Measurements from ENCODE around the gene MTHFD2.

The MTHFD2 gene

DNA sequence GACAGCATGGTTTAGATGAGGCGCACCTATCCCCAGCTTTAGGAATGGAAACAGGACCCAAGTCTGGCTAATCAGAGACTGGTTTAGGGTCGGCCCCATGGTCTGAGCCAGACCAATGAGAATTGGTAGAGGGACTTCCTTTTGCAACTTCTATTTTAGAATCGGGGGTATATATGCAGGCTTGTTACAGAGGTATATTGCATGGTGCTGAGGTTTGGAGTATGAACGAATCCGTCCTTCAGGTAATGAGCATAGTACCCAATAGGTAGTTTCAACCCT, 49.2 kb upstream of the MTHFD2 start:
- no peaks in the 10 kb centered on the region for H3K9me3 ChIP-seq (ENCODE audit: control insufficient read depth, insufficient read depth, low read depth, low read length)
- H3K4me1 ChIP-seq (ENCODE audit: control insufficient read depth, insufficient read depth, low read length): no peaks in the 10 kb centered on the region
- H3K36me3 ChIP-seq (ENCODE audit: control insufficient read depth in 2 of 2, insufficient read depth in 1 of 2, low read length in 2 of 2): peaks cover 10 to 44% of the 10 kb centered on the region in 2 experiments
- H3K4me3 ChIP-seq (ENCODE audit: low read depth, low read length): no peak overlapping the region
- TF ChIP-seq HOXC10 (CRISPR knock-in tag; IDR thresholded peaks at IDR 0.05) (no peak), ZNF121 (tag by site-specific recombination; IDR thresholded peaks at IDR 0.05) (no peak), ZNF302 (tag by site-specific recombination; IDR thresholded peaks at IDR 0.05; ENCODE audit: low read depth) (no peak)
- TF ChIP-seq, protein P1, sequence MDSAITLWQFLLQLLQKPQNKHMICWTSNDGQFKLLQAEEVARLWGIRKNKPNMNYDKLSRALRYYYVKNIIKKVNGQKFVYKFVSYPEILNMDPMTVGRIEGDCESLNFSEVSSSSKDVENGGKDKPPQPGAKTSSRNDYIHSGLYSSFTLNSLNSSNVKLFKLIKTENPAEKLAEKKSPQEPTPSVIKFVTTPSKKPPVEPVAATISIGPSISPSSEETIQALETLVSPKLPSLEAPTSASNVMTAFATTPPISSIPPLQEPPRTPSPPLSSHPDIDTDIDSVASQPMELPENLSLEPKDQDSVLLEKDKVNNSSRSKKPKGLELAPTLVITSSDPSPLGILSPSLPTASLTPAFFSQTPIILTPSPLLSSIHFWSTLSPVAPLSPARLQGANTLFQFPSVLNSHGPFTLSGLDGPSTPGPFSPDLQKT (IDR thresholded peaks at IDR 0.05; ENCODE audit: borderline replicate concordance, low read depth, low read length): no peak
- ChIA-PET CTCF (interaction anchor here (0.7 to 7.5 kb wide), 4 partner anchors 28 to 469 kb away, joined by 3 to 155 read pairs (median 6); partner anchors contain the start of gene STAMBP), POLR2A (interaction anchor here (4.2 kb wide), 1 partner anchor 29 kb away, joined by 22 read pairs; the partner anchor contains the start of gene MOB1A)
- no peak overlapping the region for H3K27ac ChIP-seq (ENCODE audit: extremely low read depth, low read depth, low read length)

DNA sequence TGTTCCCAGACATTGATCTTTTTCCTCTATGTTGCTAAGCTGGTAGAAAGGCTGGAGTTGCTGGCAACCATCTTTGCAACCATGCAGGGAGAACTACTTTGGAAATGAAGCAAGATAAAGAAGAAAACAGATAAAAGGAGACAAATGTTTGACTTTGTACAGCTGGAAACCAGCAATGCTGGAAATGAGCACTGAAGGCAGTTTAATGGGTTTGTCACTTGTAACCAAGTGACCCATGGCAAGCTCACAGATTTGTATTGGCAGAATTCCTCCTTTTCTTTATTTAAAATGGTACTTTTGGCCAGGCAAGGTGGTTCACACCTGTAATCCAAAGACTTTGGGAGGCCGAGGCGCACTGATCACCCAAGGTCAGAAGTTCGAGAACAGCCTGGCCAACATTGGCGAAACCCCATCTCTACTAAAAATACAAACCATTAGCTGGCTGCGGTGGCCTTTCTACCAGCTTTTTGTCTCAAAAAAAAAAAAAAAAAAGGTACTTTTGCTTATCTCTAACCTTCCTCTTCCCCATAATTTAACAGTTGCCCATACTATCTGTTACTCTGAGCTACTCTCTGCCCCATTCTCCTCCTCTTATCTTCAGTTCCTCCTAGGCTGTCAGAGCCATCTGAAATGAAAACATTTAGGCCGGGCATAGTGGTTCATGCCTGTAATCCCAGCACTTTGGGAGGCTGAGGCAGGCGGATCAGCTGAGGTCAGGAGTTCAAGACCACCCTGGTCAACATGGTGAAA, 48.7 kb upstream of the MTHFD2 start:
- H3K36me3 ChIP-seq (ENCODE audit: control insufficient read depth in 2 of 2, insufficient read depth in 1 of 2, low read length in 2 of 2): peaks cover 15 to 44% of the 10 kb centered on the region in 2 experiments
- no peak for TF ChIP-seq HOXD13 (CRISPR knock-in tag; IDR thresholded peaks at IDR 0.05; ENCODE audit: borderline replicate concordance)
- TF ChIP-seq ZFP41 (tag by site-specific recombination; IDR thresholded peaks at IDR 0.05; ENCODE audit: borderline replicate concordance): no peak
- no peak for TF ChIP-seq ZNF777 (tag by site-specific recombination; IDR thresholded peaks at IDR 0.05; ENCODE audit: borderline replicate concordance)
- no peak for TF ChIP-seq ZNF670 (tag by site-specific recombination; IDR thresholded peaks at IDR 0.05; ENCODE audit: low read depth)
- no peak for TF ChIP-seq ZSCAN16 (tag by site-specific recombination; IDR thresholded peaks at IDR 0.05)
- no peak for TF ChIP-seq ZNF175 (tag by site-specific recombination; IDR thresholded peaks at IDR 0.05)
- TF ChIP-seq, protein P2, sequence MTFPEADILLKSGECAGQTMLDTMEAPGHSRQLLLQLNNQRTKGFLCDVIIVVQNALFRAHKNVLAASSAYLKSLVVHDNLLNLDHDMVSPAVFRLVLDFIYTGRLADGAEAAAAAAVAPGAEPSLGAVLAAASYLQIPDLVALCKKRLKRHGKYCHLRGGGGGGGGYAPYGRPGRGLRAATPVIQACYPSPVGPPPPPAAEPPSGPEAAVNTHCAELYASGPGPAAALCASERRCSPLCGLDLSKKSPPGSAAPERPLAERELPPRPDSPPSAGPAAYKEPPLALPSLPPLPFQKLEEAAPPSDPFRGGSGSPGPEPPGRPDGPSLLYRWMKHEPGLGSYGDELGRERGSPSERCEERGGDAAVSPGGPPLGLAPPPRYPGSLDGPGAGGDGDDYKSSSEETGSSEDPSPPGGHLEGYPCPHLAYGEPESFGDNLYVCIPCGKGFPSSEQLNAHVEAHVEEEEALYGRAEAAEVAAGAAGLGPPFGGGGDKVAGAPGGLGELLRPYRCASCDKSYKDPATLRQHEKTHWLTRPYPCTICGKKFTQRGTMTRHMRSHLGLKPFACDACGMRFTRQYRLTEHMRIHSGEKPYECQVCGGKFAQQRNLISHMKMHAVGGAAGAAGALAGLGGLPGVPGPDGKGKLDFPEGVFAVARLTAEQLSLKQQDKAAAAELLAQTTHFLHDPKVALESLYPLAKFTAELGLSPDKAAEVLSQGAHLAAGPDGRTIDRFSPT (tag by site-specific recombination; IDR thresholded peaks at IDR 0.05): no peak
- TF ChIP-seq, protein P3, sequence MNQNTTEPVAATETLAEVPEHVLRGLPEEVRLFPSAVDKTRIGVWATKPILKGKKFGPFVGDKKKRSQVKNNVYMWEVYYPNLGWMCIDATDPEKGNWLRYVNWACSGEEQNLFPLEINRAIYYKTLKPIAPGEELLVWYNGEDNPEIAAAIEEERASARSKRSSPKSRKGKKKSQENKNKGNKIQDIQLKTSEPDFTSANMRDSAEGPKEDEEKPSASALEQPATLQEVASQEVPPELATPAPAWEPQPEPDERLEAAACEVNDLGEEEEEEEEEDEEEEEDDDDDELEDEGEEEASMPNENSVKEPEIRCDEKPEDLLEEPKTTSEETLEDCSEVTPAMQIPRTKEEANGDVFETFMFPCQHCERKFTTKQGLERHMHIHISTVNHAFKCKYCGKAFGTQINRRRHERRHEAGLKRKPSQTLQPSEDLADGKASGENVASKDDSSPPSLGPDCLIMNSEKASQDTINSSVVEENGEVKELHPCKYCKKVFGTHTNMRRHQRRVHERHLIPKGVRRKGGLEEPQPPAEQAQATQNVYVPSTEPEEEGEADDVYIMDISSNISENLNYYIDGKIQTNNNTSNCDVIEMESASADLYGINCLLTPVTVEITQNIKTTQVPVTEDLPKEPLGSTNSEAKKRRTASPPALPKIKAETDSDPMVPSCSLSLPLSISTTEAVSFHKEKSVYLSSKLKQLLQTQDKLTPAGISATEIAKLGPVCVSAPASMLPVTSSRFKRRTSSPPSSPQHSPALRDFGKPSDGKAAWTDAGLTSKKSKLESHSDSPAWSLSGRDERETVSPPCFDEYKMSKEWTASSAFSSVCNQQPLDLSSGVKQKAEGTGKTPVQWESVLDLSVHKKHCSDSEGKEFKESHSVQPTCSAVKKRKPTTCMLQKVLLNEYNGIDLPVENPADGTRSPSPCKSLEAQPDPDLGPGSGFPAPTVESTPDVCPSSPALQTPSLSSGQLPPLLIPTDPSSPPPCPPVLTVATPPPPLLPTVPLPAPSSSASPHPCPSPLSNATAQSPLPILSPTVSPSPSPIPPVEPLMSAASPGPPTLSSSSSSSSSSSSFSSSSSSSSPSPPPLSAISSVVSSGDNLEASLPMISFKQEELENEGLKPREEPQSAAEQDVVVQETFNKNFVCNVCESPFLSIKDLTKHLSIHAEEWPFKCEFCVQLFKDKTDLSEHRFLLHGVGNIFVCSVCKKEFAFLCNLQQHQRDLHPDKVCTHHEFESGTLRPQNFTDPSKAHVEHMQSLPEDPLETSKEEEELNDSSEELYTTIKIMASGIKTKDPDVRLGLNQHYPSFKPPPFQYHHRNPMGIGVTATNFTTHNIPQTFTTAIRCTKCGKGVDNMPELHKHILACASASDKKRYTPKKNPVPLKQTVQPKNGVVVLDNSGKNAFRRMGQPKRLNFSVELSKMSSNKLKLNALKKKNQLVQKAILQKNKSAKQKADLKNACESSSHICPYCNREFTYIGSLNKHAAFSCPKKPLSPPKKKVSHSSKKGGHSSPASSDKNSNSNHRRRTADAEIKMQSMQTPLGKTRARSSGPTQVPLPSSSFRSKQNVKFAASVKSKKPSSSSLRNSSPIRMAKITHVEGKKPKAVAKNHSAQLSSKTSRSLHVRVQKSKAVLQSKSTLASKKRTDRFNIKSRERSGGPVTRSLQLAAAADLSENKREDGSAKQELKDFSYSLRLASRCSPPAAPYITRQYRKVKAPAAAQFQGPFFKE (tag by site-specific recombination; IDR thresholded peaks at IDR 0.05; ENCODE audit: borderline replicate concordance): no peak
- TF ChIP-seq, protein P4, sequence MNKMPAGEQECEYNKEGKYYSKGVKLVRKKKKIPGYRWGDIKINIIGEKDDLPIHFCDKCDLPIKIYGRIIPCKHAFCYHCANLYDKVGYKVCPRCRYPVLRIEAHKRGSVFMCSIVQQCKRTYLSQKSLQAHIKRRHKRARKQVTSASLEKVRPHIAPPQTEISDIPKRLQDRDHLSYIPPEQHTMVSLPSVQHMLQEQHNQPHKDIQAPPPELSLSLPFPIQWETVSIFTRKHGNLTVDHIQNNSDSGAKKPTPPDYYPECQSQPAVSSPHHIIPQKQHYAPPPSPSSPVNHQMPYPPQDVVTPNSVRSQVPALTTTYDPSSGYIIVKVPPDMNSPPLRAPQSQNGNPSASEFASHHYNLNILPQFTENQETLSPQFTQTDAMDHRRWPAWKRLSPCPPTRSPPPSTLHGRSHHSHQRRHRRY (tag by site-specific recombination; IDR thresholded peaks at IDR 0.05): no peak
- no peak for TF ChIP-seq ZIC2 (tag by site-specific recombination; IDR thresholded peaks at IDR 0.05)
- TF ChIP-seq SCRT1 (tag by site-specific recombination; IDR thresholded peaks at IDR 0.05; ENCODE audit: borderline replicate concordance): no peak
- TF ChIP-seq ZNF335 (tag by site-specific recombination; conservative IDR thresholded peaks at IDR 0.05): no peak
- TF ChIP-seq ZNF324 (tag by site-specific recombination; IDR thresholded peaks at IDR 0.05): no peak
- no peak for TF ChIP-seq RBAK (tag by site-specific recombination; IDR thresholded peaks at IDR 0.05)
- TF ChIP-seq ZBTB17 (tag by site-specific recombination; IDR thresholded peaks at IDR 0.05): no peak
- TF ChIP-seq HOXA7 (CRISPR knock-in tag; IDR thresholded peaks at IDR 0.05; ENCODE audit: borderline replicate concordance): no peak
- TF ChIP-seq, protein P5, sequence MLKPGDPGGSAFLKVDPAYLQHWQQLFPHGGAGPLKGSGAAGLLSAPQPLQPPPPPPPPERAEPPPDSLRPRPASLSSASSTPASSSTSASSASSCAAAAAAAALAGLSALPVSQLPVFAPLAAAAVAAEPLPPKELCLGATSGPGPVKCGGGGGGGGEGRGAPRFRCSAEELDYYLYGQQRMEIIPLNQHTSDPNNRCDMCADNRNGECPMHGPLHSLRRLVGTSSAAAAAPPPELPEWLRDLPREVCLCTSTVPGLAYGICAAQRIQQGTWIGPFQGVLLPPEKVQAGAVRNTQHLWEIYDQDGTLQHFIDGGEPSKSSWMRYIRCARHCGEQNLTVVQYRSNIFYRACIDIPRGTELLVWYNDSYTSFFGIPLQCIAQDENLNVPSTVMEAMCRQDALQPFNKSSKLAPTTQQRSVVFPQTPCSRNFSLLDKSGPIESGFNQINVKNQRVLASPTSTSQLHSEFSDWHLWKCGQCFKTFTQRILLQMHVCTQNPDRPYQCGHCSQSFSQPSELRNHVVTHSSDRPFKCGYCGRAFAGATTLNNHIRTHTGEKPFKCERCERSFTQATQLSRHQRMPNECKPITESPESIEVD (tag by site-specific recombination; IDR thresholded peaks at IDR 0.05): no peak
- H3K4me1 ChIP-seq (ENCODE audit: control insufficient read depth, insufficient read depth, low read length): no peaks in the 10 kb centered on the region
- no peaks in the 10 kb centered on the region for H3K9me3 ChIP-seq (ENCODE audit: control insufficient read depth, insufficient read depth, low read depth, low read length)
- no peak overlapping the region for H3K4me3 ChIP-seq (ENCODE audit: low read depth, low read length)
- no peak overlapping the region for H3K27ac ChIP-seq (ENCODE audit: extremely low read depth, low read depth, low read length)
- POLR2A ChIA-PET: interaction anchor here (4.2 kb wide), 1 partner anchor 29 kb away, joined by 22 read pairs; the partner anchor contains the start of gene MOB1A
- CTCF ChIA-PET: interaction anchor here (0.7 to 7.5 kb wide), 8 partner anchors 11 to 470 kb away, joined by 3 to 155 read pairs (median 3); partner anchors contain the start of gene STAMBP

All from HEK293 (cell line).